Neural progenitor cell (in vitro differentiated cells): ENCODE measurements around the gene SLC28A3. TPM values are rescaled to one million over a fixed set of nuclear protein-coding genes. Genes with fewer than 3 reads are reported as not detected.

ENCODE experiments used
- DNase-seq: peaks from one replicate; pipeline ENCODE4 v3.0.0-alpha.2; 2016; ENCODE audit warnings: low spot score
- H2AFZ ChIP-seq: fragments of 200-600 bp; sonication (generic); replicated peaks from 2 replicates; pipeline ENCODE4 v1.6.1; 2016; ENCODE audit warnings: antibody characterized with exemption
- H3F3A ChIP-seq: fragments of 200-600 bp; sonication (generic); 2 replicates; pipeline ENCODE4 v1.6.1; 2016; ENCODE audit warnings: antibody characterized with exemption, low read depth
- H3K27ac ChIP-seq: fragments of 200-600 bp; sonication (generic); 2 replicates; pipeline ENCODE4 v1.5.1; 2016; ENCODE audit warnings: mild to moderate bottlenecking
- H3K27me3 ChIP-seq: fragments of 200-600 bp; sonication (generic); 2 replicates; pipeline ENCODE4 v1.6.1; 2016; ENCODE audit warnings: mild to moderate bottlenecking, moderate library complexity
- H3K36me3 ChIP-seq: fragments of 200-600 bp; sonication (generic); 2 replicates; pipeline ENCODE4 v1.5.1; 2016
- H3K4me1 ChIP-seq: fragments of 200-600 bp; sonication (generic); 2 replicates; pipeline ENCODE4 v1.6.1; 2016; ENCODE audit warnings: mixed run types
- H3K4me2 ChIP-seq: fragments of 200-600 bp; sonication (generic); 2 replicates; pipeline ENCODE4 v1.6.1; 2016
- H3K4me3 ChIP-seq: fragments of 200-600 bp; sonication (generic); 2 replicates; pipeline ENCODE4 v1.5.1; 2016
- H3K79me2 ChIP-seq: fragments of 200-600 bp; sonication (generic); 2 replicates; pipeline ENCODE4 v1.6.1; 2016; ENCODE audit warnings: low read depth
- H3K9ac ChIP-seq: fragments of 200-600 bp; sonication (generic); 2 replicates; pipeline ENCODE4 v1.6.1; 2016
- H3K9me3 ChIP-seq: fragments of 200-600 bp; sonication (generic); 2 replicates; pipeline ENCODE4 v1.5.1; 2016; ENCODE audit warnings: low read depth
- H4K20me1 ChIP-seq: fragments of 200-600 bp; sonication (generic); 2 replicates; pipeline ENCODE4 v1.6.1; 2016; ENCODE audit warnings: low read depth
- H3K27ac Mint-ChIP-seq: 3 replicates; pipeline ENCODE4 v1.8.0; 2021; ENCODE audit warnings: mixed read lengths
- H3K27me3 Mint-ChIP-seq: 2 replicates; pipeline ENCODE4 v1.8.0; 2022; ENCODE audit warnings: low read depth, mild to moderate bottlenecking, inconsistent platforms, moderate library complexity, mixed read lengths; ENCODE audit not compliant: insufficient read depth
- H3K36me3 Mint-ChIP-seq: 3 replicates; pipeline ENCODE4 v1.8.0; 2021; ENCODE audit warnings: mixed read lengths
- H3K4me1 Mint-ChIP-seq: 3 replicates; pipeline ENCODE4 v1.8.0; 2021; ENCODE audit warnings: mixed read lengths
- H3K4me3 Mint-ChIP-seq: 3 replicates; pipeline ENCODE4 v1.8.0; 2021; ENCODE audit warnings: mild to moderate bottlenecking, moderate library complexity, mixed read lengths
- H3K9me3 Mint-ChIP-seq: 3 replicates; pipeline ENCODE4 v1.8.0; 2020; ENCODE audit warnings: mixed read lengths
- CTCF ChIP-seq: fragments of 200-600 bp; sonication (generic); IDR thresholded peaks from 2 replicates; pipeline ENCODE4 v1.5.1; 2017; ENCODE audit warnings: antibody characterized with exemption, mild to moderate bottlenecking
- EZH2 ChIP-seq: fragments of 200-600 bp; sonication (generic); IDR thresholded peaks from 2 replicates; pipeline ENCODE4 v1.6.1; 2017; ENCODE audit warnings: antibody characterized with exemption, mild to moderate bottlenecking, moderate library complexity
- EZH2phosphoT487 ChIP-seq: fragments of 200-600 bp; sonication (generic); IDR thresholded peaks from 2 replicates; pipeline ENCODE4 v1.6.1; 2017; ENCODE audit warnings: antibody characterized with exemption
- total RNA-seq: library from RNA; depleted of rRNA; stranded (reverse); fragments of >200 nt; gene quantifications from 2 replicates; pipeline ENCODE4 v1.2.3, GENCODE V29; 2015; ENCODE audit warnings: low replicate concordance

SLC28A3 gene
- total RNA-seq, 1 donor from 2014 or later, result not detected

GRCh38 chr9:84343111-84343521, 2.6 kb upstream of the SLC28A3 start:
- Histone ChIP-seq H4K20me1 (no peaks in the 10 kb centered on the region), H3K27me3 (no peaks in the 10 kb centered on the region), H2AFZ (no peak overlapping the region), H3K4me3 (no peak overlapping the region), H3K36me3 (no peaks in the 10 kb centered on the region), H3K9me3 (no peaks in the 10 kb centered on the region), H3F3A (no peaks in the 10 kb centered on the region), H3K4me1 (peaks cover 9% of the 10 kb centered on the region), H3K79me2 (no peaks in the 10 kb centered on the region), H3K27ac (no peak overlapping the region), H3K4me2 (no peak overlapping the region), H3K9ac (no peak overlapping the region)
- no peak overlapping the region for H3K4me3 Mint-ChIP-seq
- no peak overlapping the region for H3K27ac Mint-ChIP-seq
- no peaks in the 10 kb centered on the region for H3K27me3 Mint-ChIP-seq
- peaks cover 12% of the 10 kb centered on the region for H3K4me1 Mint-ChIP-seq
- H3K36me3 Mint-ChIP-seq, result no peaks in the 10 kb centered on the region
- H3K9me3 Mint-ChIP-seq, result no peaks in the 10 kb centered on the region
- TF ChIP-seq EZH2phosphoT487 (no peak), EZH2 (no peak), CTCF (no peak)
- no peak for DNase-seq

- Histone ChIP-seq H3K9ac (no peak overlapping the region), H3K79me2 (no peaks in the 10 kb centered on the region), H3K36me3 (no peaks in the 10 kb centered on the region), H3K4me3 (no peak overlapping the region), H3F3A (no peaks in the 10 kb centered on the region), H2AFZ (no peak overlapping the region), H4K20me1 (no peaks in the 10 kb centered on the region), H3K9me3 (no peaks in the 10 kb centered on the region), H3K4me1 (peaks cover 9% of the 10 kb centered on the region), H3K4me2 (peak overlapping the region; percentile 41), H3K27ac (no peak overlapping the region), H3K27me3 (no peaks in the 10 kb centered on the region)
- H3K36me3 Mint-ChIP-seq, result no peaks in the 10 kb centered on the region
- H3K27me3 Mint-ChIP-seq, result no peaks in the 10 kb centered on the region
- TF ChIP-seq EZH2phosphoT487 (no peak), CTCF (no peak), EZH2 (no peak)
- DNase-seq, result peak; percentile 41
- H3K27ac Mint-ChIP-seq, result no peak overlapping the region
- peaks cover 12% of the 10 kb centered on the region for H3K4me1 Mint-ChIP-seq
- no peak overlapping the region for H3K4me3 Mint-ChIP-seq
- H3K9me3 Mint-ChIP-seq, result no peaks in the 10 kb centered on the region
Observed at GRCh38 chr9:84339962-84340361, 596 bp downstream of the SLC28A3 start.

GRCh38 chr9:84339503-84339902, 1.1 kb downstream of the SLC28A3 start:
- no peak overlapping the region for H3K4me3 Mint-ChIP-seq
- H3K4me3 ChIP-seq, result no peak overlapping the region
- peaks cover 9% of the 10 kb centered on the region for H3K4me1 ChIP-seq
- no peaks in the 10 kb centered on the region for H3K9me3 Mint-ChIP-seq
- H3K36me3 ChIP-seq, result no peaks in the 10 kb centered on the region
- no peak overlapping the region for H2AFZ ChIP-seq
- H3K9ac ChIP-seq, result no peak overlapping the region
- TF ChIP-seq EZH2phosphoT487 (no peak), CTCF (no peak), EZH2 (no peak)
- H4K20me1 ChIP-seq, result no peaks in the 10 kb centered on the region
- H3K27me3 ChIP-seq, result no peaks in the 10 kb centered on the region
- H3K4me1 Mint-ChIP-seq, result peaks cover 12% of the 10 kb centered on the region
- DNase-seq, result no peak
- H3K27ac Mint-ChIP-seq, result no peak overlapping the region
- H3K79me2 ChIP-seq, result no peaks in the 10 kb centered on the region
- no peaks in the 10 kb centered on the region for H3K36me3 Mint-ChIP-seq
- H3K9me3 ChIP-seq, result no peaks in the 10 kb centered on the region
- no peak overlapping the region for H3K4me2 ChIP-seq
- H3K27ac ChIP-seq, result no peak overlapping the region
- no peaks in the 10 kb centered on the region for H3K27me3 Mint-ChIP-seq
- no peaks in the 10 kb centered on the region for H3F3A ChIP-seq
